GM21825 (cell line): ENCODE data around the gene L3MBTL1.

Experiments used
- ATAC-seq: cut with Tn5 transposase; IDR thresholded peaks from one replicate; pipeline ENCODE4 v1.9.1; 2021; ENCODE audit warnings: mild to moderate bottlenecking, moderate library complexity; ENCODE audit not compliant: unreplicated experiment

L3MBTL1 gene

DNA sequence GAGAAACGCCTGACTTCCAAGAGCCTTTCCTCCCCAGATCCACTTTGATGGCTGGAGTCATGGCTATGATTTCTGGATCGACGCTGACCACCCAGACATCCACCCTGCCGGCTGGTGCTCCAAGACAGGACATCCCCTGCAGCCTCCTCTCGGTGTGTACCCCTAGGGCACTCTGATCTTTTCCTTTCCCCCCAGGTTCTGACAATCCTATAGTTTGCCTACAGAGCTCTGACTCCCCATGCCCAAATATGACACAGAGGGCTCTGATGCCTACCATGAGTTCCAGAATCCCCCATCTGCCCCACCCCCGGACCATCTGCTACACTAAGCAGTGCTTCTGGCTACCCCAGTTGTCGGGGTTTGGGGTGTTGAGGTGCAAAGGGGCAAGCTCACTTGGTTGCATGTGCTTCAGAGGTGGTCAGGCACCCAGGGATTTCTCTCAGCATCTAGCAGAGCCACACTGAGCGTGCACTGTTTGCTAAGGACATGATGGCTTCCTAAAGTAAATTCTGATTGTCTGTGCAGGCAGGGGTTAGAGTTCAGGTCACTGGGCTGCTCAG is 27.4 kb downstream of the L3MBTL1 start:
- ATAC-seq, result no peak

DNA sequence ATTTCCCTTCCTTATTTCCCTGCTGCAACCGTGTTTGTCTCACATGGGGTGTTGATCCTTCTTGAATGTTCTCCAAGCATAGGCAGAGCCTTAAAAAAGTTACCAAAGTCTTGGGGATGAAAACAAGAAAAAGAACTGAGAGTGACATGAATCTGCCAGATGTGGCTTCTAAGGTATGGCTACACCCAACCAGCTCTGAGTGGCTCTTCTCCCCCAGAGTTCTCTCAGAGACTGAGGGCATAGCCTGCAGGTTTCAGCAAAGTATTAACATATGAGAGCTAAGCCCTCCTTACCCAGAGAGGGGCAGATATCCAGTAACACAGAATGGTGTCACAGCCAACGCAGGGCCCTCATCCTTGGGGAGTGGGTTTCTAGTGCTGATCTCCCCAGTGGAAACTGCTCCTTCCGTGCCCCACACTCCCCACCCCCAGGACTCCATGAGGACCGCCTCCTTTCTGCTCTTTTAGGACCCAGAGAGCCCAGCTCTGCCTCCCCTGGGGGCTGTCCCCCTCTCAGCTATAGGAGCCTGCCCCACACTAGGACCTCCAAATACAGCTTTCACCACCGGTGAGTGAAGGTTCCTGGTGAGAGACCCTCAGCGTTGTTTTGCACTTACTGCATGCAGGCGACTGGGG is 28.0 kb downstream of the L3MBTL1 start:
- ATAC-seq, result no peak

DNA sequence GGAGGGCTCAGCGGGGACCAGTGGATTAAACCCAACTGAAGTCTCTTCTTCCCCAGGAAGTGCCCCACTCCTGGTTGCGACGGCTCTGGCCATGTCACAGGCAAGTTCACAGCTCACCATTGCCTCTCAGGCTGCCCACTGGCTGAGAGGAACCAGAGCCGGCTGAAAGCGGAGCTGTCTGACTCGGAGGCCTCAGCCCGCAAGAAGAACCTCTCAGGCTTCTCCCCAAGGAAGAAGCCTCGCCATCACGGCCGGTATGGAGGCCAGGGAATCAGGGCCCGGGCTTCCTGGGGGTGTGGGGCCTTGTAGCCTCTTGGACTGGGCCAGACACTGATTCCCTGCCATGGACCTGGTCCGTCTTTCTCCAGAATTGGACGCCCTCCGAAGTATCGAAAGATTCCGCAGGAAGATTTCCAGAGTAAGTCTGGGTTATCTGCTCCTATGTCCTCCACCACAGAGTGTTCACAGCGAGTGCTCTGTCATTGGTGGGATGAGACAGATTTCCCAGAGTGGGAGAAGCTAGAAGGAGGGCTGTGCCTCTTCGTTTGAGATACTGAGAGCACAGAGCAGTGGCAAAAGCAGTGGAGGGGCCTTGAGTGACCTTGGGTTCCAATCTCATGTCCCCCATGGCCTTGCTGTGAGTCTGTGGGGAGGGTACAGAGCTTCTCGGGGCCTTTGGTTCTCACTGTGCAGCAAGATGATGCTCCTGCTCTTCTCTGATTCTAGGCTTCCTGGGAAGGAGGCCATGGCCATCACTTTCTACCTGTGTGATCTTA is 28.7 kb downstream of the L3MBTL1 start:
- no peak for ATAC-seq

DNA sequence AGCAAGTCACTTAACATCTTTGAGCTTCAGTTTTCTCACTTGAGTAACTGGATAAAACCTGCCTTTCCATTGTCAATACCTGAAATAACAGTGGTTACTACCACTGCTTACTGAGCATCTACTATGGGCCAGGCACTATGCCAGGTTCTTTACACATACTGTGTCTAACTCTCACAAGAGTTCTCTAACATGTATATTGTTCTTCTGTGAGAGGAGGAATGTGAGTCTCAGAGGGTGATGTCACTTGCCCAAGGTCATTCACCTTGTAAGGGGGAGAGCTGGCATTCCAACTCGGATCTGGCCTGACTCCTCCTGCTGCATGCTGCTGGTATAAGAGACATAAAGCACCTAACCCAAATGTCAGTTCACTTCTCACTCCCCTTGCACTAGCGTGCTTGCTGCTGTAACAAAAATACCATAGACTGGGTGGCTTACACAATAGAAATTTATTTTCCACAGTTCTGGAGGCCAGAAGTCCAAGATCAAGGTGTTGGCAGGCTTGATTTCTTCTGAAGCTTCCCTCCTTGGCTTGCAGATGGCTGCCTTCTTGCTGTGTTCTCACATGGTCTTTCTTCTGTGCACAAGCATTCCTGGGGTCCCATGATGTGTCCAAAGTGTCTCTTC is 29.4 kb downstream of the L3MBTL1 start:
- no peak for ATAC-seq

DNA sequence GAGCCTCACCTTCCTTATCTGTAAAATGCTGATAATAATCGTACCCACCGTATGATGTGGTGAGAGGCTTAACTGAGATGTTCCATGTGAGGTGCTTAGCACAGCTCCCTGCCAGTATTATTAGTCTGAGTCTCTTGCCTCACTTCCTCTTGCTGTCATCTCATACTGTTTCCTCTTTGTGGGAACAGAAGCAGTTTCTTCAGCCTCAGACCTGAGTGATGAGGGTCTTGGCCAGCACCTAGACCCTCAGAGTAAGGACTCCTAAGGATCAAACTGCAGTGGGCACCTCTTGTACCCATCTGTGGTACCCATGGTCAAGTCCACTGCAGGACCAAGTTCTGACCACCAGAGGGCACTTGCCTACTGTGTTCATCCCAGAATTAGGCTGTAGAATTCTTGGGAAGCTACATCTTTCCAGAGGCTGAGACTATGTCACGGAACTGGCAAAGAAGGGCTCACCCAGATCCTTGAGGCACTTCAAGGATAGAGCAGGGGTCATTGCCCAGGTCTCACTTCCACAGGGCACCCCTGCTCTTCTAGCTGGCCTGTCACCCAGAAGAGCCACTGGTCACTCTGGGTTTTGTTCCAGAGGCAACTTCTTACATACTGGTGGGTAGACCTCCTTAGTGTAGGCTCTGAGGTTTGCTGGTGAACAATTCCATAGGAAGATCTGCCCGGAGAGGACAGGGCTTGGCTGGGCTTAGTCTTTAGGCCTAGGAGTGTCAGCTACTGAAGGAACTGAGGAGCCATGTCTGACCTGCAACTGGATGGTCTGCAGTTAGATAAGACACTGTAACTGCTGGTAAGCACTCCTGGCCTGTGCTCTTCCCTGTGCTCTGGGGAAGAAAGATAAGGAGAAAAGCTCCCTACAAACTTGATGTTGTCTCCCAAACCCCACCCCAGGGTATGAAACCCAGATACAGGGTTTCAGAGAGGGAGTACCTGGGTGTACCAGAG is 30.7 kb downstream of the L3MBTL1 start:
- ATAC-seq, result no peak

DNA sequence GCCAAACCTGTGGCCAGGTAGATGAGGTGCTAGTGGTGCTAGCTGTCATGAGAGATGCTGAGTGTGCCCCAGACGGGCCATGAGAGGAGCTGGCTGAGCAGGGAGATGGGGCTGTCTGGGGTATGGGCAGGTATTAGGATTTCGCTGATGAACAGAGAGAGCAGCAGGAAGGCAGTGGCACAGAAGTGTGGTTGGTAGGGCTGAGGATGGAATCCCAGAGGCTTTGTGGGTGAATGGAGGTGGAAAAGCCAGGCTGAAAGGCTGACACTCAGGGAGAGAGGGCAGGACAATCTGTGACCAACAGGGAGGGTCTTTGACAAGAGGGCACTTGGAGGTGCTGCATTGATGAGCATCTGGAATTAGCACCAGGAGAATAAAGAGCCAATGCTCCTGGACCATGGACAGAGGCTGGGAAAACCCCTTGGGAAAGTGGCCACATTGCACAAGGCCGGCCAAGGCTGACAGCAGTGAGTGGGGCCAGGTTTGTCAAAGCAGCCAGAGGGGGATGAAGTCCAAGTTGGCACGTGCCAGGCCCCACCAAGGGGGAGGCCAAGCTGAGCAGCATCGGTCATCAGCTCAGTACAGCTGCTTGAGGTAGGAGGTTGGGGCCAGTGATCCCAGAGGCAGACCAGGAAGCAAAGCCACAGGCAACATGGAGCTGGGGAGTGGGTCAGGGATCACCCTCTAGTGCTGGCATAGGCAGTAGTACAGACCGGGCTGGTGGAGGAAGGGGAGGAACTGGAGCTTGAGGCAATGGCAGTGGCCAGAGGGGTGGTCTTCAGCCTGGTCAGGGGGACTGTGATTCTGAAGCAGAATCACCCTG is 31.6 kb downstream of the L3MBTL1 start:
- ATAC-seq, result no peak

DNA sequence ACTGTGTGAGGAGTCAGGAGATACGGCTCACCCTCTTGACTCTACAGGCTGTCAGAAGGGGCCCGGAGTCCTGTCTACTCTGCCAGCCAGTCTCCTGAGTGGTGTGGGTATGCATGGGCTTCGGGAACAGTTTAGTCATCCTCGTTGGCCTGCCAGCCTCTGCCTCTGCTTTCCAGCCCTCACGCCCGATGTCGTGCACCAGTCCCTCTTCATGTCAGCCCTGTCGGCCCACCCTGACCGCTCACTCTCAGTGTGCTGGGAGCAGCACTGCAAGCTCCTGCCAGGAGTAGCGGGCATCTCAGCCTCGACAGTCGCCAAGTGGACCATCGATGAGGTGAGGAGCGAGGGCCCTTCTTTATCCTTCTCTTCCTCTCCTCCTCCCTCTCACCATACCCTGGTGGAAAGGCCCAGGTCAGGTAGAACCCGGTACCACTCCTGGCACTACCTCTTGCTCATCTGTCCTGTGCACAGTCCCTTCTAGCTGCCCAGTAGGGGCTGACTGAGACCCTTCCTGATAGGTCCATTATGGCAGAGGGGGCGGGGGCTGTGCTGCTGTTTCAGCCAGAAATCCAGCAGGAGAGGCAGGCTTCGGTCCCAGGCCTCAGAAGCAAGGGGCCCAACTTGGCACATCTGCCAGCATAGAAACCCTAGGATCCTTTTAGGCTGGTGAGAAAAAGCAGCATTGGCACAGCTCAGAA is 32.6 kb downstream of the L3MBTL1 start:
- ATAC-seq, result no peak

- no peak for ATAC-seq
These were observed 33.2 kb downstream of the L3MBTL1 start for GRCh38 chr20:43540673-43541060.

GRCh38 chr20:43541214-43541613 is 33.7 kb downstream of the L3MBTL1 start:
- no peak for ATAC-seq

- ATAC-seq, result no peak
These were observed 34.7 kb downstream of the L3MBTL1 start for GRCh38 chr20:43542161-43542560.

DNA sequence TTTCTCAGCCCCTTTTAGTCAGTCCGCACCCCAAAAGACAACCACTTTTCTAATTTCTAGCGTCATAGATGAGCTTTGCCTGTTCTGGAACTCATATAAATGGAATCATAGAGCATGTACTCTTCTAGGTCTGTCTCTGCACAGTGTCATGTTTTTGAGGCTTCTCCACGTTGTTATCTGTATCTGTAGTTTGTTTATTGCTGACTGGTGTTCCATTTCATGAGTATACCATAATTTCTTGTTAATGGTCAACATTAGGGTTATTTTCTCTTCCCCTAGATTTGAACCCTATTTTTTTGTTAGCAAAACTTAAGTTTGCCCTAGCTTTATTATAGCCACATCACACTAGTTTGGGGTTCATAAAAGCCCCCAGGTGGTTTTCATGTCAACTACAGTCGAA is 35.2 kb downstream of the L3MBTL1 start:
- ATAC-seq, result no peak

DNA sequence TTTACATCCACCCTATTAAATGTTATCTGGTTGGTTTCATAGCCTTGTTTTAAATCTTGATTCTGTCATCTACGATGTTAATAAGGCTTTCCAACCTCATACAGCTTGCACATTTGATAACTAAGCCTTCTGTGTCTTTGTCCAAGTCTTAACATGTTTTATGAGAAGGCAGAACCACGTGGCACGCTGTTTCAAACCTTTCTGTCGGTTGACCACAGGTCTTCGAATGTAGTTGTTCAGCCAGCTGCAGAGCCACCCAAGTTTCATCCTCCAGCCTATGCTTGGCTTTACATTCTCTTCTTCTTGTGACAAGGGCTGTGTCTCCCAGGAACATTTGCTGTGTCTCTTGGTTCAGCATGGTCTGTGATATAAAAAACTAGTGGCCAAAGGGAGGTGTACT is 35.6 kb downstream of the L3MBTL1 start:
- no peak for ATAC-seq

DNA sequence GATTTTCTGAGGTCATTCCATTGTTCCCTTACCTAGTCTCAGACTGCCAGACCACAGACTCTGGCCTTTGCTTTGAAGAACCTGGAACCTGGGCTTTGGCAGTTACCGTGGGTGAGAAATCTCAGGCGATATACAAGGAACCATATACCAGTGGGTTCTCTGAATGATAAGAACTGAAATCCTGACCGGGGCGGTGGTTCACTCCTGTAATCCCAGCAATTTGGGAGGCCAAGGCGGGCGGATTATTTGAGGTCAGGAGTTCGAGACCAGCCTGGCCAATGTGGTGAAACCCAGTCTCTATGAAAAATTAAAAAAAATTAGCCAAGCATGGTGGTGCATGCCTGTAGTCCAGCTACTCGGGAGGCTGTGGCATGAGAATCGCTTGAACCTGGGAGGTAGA is 37.0 kb downstream of the L3MBTL1 start:
- no peak for ATAC-seq

- no peak for ATAC-seq
These were observed 38.5 kb downstream of the L3MBTL1 start for GRCh38 chr20:43545837-43546578.

- no peak for ATAC-seq
These were observed 40.9 kb downstream of the L3MBTL1 start for GRCh38 chr20:43548273-43548880.

- ATAC-seq, result no peak
These were observed 42.0 kb downstream of the L3MBTL1 start for GRCh38 chr20:43549416-43550065.

DNA sequence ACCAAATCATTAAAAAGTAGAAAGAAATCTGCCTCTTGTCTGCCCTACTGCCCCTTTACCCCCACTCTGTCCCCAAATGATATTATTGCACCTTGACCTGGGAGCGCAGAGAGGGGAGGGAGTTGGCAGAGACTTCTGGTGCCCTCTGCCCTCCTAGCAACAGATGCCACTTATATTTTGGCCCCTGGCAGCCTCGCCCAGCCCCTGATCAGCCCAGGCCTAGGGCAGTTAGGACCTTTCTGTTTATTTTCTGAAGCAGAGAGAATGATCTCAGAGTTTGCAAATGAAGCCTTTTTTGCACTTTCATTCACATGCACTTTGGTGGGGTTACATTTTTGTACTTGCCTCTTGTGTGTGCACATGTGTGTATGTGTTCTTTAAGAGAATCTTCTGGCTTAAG is 43.0 kb downstream of the L3MBTL1 start:
- no peak for ATAC-seq

DNA sequence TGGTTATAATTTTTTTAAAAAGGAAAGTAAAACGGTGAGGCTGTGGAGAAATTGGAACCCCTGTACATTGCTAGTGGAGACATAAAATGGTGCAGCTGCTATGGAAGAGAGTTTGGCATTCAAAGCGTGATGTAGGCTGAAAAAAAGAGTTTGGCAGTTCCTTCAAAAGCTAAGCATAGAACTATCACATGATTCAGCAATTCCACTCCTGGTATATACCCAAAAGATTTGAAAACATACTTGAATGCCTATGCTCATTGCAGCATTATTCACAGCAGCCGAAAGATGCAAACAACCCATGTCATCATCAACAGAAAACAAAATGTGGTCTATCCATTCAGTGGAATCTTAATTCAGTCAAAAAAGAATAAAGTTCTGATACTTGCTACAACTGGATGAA is 46.9 kb downstream of the L3MBTL1 start:
- no peak for ATAC-seq
